NCI-H1436 (cell line): ENCODE results near the gene GSDME.

Source experiments
- DNase-seq: peaks from one replicate; lab custom pipeline; 2025; lab: John Stamatoyannopoulos, UW

Gene GSDME

GRCh38 chr7:24769851-24770250 lies 12.6 kb upstream of the GSDME start:
- no peak for DNase-seq

- DNase-seq: no peak
Observed at GRCh38 chr7:24769014-24769830, 12.0 kb upstream of the GSDME start.

- no peak for DNase-seq
Observed at GRCh38 chr7:24767878-24768569, 10.8 kb upstream of the GSDME start.

- DNase-seq: no peak
Observed at GRCh38 chr7:24764972-24765744, 7.9 kb upstream of the GSDME start.

GRCh38 chr7:24764011-24764410 lies 6.7 kb upstream of the GSDME start:
- peak; percentile 10 for DNase-seq

- DNase-seq: no peak
Observed at GRCh38 chr7:24763303-24763901, 6.1 kb upstream of the GSDME start.

GRCh38 chr7:24762771-24763170 lies 5.5 kb upstream of the GSDME start:
- no peak for DNase-seq

GRCh38 chr7:24760968-24761367 lies 3.7 kb upstream of the GSDME start:
- DNase-seq: no peak

- no peak for DNase-seq
Observed at GRCh38 chr7:24756545-24757352, 515 bp downstream of the GSDME start.

- DNase-seq: no peak
Observed at GRCh38 chr7:24755541-24756407, 1.5 kb downstream of the GSDME start.

GRCh38 chr7:24754906-24755506 lies 2.3 kb downstream of the GSDME start:
- no peak for DNase-seq

GRCh38 chr7:24752073-24752800 lies 5.0 kb downstream of the GSDME start:
- no peak for DNase-seq

- no peak for DNase-seq
Observed at GRCh38 chr7:24751484-24751883, 5.8 kb downstream of the GSDME start.

- DNase-seq: no peak
Observed at GRCh38 chr7:24750441-24751055, 6.7 kb downstream of the GSDME start.

GRCh38 chr7:24748521-24748920 lies 8.7 kb downstream of the GSDME start:
- DNase-seq: no peak

- no peak for DNase-seq
Observed at GRCh38 chr7:24745355-24745754, 11.9 kb downstream of the GSDME start.

GRCh38 chr7:24743471-24743870 lies 13.8 kb downstream of the GSDME start:
- DNase-seq: no peak

GRCh38 chr7:24742506-24743162 lies 14.6 kb downstream of the GSDME start:
- no peak for DNase-seq
